Measurements from ENCODE around the gene SPDYE16. TPM values are rescaled to one million over a fixed set of nuclear protein-coding genes. Genes with fewer than 3 reads are reported as not detected.

SPDYE16 gene
- total and polyA plus RNA-seq, 12 donors, result 0.16 to 2.9 (median 0.40) TPM; not detected in 3

DNA sequence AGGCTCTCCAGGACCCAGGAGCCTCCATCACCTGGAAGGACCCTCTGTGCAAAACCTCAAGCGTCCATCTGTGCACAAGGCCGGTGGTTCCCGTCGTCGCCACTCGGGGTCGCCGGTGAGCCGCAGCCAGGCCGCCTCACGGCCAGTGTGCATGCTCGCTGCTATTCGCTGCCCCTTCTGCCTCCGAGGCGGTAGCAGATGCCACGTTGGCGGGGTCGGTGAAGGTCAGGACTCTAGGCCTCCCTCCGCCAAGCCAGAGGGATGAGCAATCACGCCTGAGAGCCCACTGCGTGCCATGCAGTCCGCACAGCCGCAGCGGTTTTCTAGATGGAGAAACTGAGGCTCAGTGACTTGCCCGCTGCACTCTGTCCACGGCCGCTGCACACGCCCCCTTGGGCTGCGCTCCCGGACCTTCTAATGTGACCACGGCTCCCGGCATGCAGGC lies 27.1 kb downstream of the SPDYE16 start:
- no peak overlapping the region for H3K4me3 ChIP-seq
- no peaks in the 10 kb centered on the region for H3K27me3 ChIP-seq
- WGBS, 4 donors, result 2 to 8% (median 6%) methylated on average over 10 to 31 of the region's 32 CpGs; no CpG with 5 or more reads in 1 of the 4 donors
- no peaks in the 10 kb centered on the region for H3K36me3 ChIP-seq (replicated peaks in 1 of 2)
- peak in 3 of 7 donors; percentile 47 to 78 (median 61) for DNase-seq
- H3K4me1 ChIP-seq (replicated peaks in 1 of 2), result peaks cover 6 to 8% of the 10 kb centered on the region in 2 donors
- TF ChIP-seq, protein P1, sequence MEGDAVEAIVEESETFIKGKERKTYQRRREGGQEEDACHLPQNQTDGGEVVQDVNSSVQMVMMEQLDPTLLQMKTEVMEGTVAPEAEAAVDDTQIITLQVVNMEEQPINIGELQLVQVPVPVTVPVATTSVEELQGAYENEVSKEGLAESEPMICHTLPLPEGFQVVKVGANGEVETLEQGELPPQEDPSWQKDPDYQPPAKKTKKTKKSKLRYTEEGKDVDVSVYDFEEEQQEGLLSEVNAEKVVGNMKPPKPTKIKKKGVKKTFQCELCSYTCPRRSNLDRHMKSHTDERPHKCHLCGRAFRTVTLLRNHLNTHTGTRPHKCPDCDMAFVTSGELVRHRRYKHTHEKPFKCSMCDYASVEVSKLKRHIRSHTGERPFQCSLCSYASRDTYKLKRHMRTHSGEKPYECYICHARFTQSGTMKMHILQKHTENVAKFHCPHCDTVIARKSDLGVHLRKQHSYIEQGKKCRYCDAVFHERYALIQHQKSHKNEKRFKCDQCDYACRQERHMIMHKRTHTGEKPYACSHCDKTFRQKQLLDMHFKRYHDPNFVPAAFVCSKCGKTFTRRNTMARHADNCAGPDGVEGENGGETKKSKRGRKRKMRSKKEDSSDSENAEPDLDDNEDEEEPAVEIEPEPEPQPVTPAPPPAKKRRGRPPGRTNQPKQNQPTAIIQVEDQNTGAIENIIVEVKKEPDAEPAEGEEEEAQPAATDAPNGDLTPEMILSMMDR (IDR thresholded peaks at IDR 0.05), result peak in 3 of 6 experiments; percentile 64 to 84 (median 79)
- no peak for TF ChIP-seq POLR2A (IDR thresholded peaks at IDR 0.05)
- H3K9me3 ChIP-seq (replicated peaks in 1 of 3), result no peaks in the 10 kb centered on the region
- intact Hi-C loops (cut with DNase I), result no loop called here
- H3K27ac ChIP-seq, result no peak overlapping the region

DNA sequence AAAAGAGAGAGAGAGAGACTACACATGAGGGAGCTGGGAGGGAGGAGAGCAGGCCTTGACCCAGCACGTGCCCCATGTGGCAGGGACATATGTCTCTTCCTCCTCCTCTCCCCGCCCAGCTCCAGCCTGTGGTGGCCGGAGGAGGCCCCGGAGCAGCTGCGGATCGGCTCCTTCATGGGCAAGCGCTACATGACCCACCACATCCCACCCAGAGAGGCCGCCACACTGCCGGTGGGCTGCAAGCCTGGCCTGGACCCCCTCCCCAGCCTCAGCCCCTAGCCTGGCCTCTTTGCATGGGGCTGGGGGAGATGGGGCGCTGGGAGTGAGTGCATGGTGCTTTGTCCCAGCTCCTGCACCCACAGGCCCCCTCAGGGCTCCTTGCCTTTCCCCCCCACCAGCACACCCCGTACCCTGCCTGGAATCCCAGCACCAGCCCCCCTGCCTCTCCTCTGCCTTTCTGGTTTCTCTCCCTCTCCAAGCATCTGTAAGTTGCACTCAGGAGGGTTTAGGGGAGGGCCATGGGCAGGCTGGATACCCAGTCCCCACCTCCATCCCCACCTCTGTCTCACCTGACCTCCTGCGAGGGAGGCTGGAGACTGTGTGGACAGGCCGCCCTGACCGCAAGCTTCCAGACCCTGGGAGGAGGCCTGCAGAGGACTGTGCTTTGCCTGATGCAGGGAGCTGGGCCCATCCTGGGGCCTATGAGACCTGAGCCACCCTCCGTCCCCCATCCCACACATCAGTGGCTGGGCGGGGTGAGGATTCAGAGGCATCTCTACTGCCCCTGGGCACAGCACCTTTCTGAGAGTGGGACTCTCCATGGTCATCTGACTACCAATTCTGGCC lies 27.9 kb downstream of the SPDYE16 start:
- peak in 5 of 7 donors; percentile 40 to 73 (median 47) for DNase-seq
- no peaks in the 10 kb centered on the region for H3K9me3 ChIP-seq (replicated peaks in 1 of 3)
- no peaks in the 10 kb centered on the region for H3K36me3 ChIP-seq (replicated peaks in 1 of 2)
- intact Hi-C loops (cut with DNase I), result no loop called here
- H3K4me3 ChIP-seq, result no peak overlapping the region
- H3K27me3 ChIP-seq, result no peaks in the 10 kb centered on the region
- peaks cover 6 to 8% of the 10 kb centered on the region in 2 donors for H3K4me1 ChIP-seq (replicated peaks in 1 of 2)
- 39 to 84% (median 65%) methylated on average over 6 to 14 of the region's 16 CpGs for WGBS, 4 donors
- H3K27ac ChIP-seq, result no peak overlapping the region
- TF ChIP-seq, protein P1 (IDR thresholded peaks at IDR 0.05), result no peak
- TF ChIP-seq POLR2A (IDR thresholded peaks at IDR 0.05), result no peak

DNA sequence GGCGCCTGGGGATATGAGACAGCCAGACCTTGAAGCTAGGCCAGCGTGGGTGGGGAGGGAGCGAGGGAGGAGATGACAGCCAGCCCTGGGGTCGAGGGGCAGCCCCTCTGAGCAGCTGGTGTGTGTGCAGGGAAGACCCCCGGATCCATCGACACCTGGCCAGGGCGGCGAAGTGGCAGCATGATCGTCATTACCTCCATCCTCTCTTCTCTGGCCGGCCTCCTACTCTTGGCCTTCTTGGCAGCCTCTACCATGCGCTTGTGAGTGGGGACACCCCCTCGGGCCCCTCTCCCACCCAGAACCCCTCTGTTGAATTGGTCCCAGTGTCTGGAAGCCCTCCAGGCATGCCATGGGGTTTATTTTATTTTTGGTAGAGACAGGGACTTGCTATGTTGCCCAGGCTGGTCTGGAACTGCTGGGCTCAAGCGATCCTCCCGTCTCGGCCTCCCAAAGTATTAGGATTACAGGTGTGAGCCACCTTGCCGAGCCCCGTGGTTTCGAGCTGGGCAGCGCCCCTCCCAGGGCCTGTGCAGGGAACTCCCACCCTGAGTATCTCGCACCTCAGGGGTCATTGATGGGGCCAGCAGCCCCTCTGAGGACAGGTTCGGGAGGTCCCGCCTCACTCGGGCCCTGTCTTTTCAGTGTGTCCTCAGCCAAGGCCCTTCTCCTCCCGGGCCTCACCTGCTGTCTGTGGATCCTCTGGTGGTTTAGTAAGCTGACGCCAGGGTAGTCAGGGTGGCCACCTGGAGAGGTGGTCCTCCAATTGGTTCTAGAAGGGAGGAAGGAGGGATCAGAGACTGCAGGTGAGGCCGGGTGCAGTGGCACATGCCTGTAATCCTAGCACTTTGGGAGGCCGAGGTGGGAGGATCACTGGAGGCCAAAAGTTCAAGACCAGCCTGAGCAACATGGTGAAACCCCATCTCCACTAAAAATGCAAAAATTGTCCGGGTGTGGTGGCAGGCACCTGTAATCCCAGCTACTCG lies 29.0 kb downstream of the SPDYE16 start:
- peak in 1 of 7 donors; percentile 15 for DNase-seq
- Histone ChIP-seq H3K27ac (peak overlapping the region in 1 of 5 donors; percentile 56), H3K9me3 (replicated peaks in 1 of 3) (no peaks in the 10 kb centered on the region), H3K4me1 (replicated peaks in 1 of 2) (peaks cover 6 to 8% of the 10 kb centered on the region in 2 donors), H3K36me3 (replicated peaks in 1 of 2) (no peaks in the 10 kb centered on the region), H3K4me3 (no peak overlapping the region), H3K27me3 (no peaks in the 10 kb centered on the region)
- TF ChIP-seq, protein P1 (IDR thresholded peaks at IDR 0.05), result no peak
- TF ChIP-seq POLR2A (IDR thresholded peaks at IDR 0.05), result no peak
- 83 to 90% (median 85%) methylated on average over 19 to 29 of the region's 29 CpGs for WGBS, 4 donors
- intact Hi-C loops (cut with DNase I), result no loop called here

All from adrenal gland (tissue), 12 donors.